HCEC 1CT (cell line): ENCODE results near the gene HTR3C.
"Not testable (repeated sequence)": the region's sequence is repeated elsewhere in the genome, so short reads cannot be mapped to it uniquely, and the experiment has no call there.

ENCODE experiments used
- DNase-seq: peaks from one replicate; pipeline ENCODE4 v3.0.0-alpha.2; 2017

Gene HTR3C

GRCh38 chr3:184052767-184053166 lies at the start of gene HTR3C:
TSS of gene HTR3C (plus strand) at chr3:184053047. CDS start at chr3:184053081, 34 bp downstream.
- no peak for DNase-seq

- peak; percentile 83 for DNase-seq
Measured at GRCh38 chr3:184003187-184003967, 49.5 kb upstream of the HTR3C start.

GRCh38 chr3:184004476-184004875 lies 48.4 kb upstream of the HTR3C start:
- no peak for DNase-seq

GRCh38 chr3:184005941-184006507 lies 46.8 kb upstream of the HTR3C start:
- DNase-seq = peak; percentile 31

GRCh38 chr3:184007143-184007813 lies 45.6 kb upstream of the HTR3C start:
- DNase-seq = not testable (repeated sequence)

- no peak for DNase-seq
Measured at GRCh38 chr3:184008161-184008560, 44.7 kb upstream of the HTR3C start.

GRCh38 chr3:184011230-184011876 lies 41.5 kb upstream of the HTR3C start:
- no peak for DNase-seq

GRCh38 chr3:184011937-184012889 lies 40.6 kb upstream of the HTR3C start:
- no peak for DNase-seq

GRCh38 chr3:184015381-184016019 lies 37.3 kb upstream of the HTR3C start:
- no peak for DNase-seq

GRCh38 chr3:184016169-184016570 lies 36.7 kb upstream of the HTR3C start:
- DNase-seq = no peak

- peak; percentile 53 for DNase-seq
Measured at GRCh38 chr3:184016811-184017671, 35.8 kb upstream of the HTR3C start.

GRCh38 chr3:184017672-184018423 lies 35.0 kb upstream of the HTR3C start, which contains the start of gene ABCC5:
TSS of gene ABCC5 (minus strand) at chr3:184017884. CDS start at chr3:184014392, 3,492 bp downstream.
- peak; percentile 94 for DNase-seq

GRCh38 chr3:184018424-184018973 lies 34.3 kb upstream of the HTR3C start:
- no peak for DNase-seq

- DNase-seq = no peak
Measured at GRCh38 chr3:184022323-184022722, 30.5 kb upstream of the HTR3C start.

- not testable (repeated sequence) for DNase-seq
Measured at GRCh38 chr3:184025256-184025655, 27.6 kb upstream of the HTR3C start.

GRCh38 chr3:184028275-184028890 lies 24.5 kb upstream of the HTR3C start:
- DNase-seq = not testable (repeated sequence)

GRCh38 chr3:184029443-184029842 lies 23.4 kb upstream of the HTR3C start:
- peak; percentile 10 for DNase-seq

GRCh38 chr3:184030536-184030935 lies 22.3 kb upstream of the HTR3C start:
- no peak for DNase-seq
